Keratinocyte (primary cell): Measurements from ENCODE around the gene DPY19L1. TPM values are rescaled to one million over a fixed set of nuclear protein-coding genes. Genes with fewer than 3 reads are reported as not detected.
"Not testable (repeated sequence)": the region's sequence is repeated elsewhere in the genome, so short reads cannot be mapped to it uniquely, and the experiment has no call there.

Experiments used
- DNase-seq: peaks from one replicate; pipeline ENCODE4 v3.0.0-alpha.2; 2011; ENCODE audit warnings: low read depth, missing footprints, low spot score
- FAIRE-seq: peaks from 2 replicates; lab custom pipeline; 2011; peaks lifted over from hg19 to GRCh38; lab: Jason Lieb, UNC
- H2AFZ ChIP-seq: 2 replicates; pipeline ENCODE4 v1.6.0; 2012; ENCODE audit warnings: low read length, control low read depth, inconsistent platforms; ENCODE audit not compliant: control insufficient read depth
- H3K27ac ChIP-seq: 2 replicates; pipeline ENCODE4 v1.5.1; 2011; ENCODE audit warnings: low read length; ENCODE audit not compliant: control insufficient read depth, insufficient read depth
- H3K27me3 ChIP-seq: 3 replicates; pipeline ENCODE4 v1.6.0; 2011; ENCODE audit warnings: low read length; ENCODE audit not compliant: control insufficient read depth, insufficient read depth; ENCODE audit errors: extremely low read depth
- H3K36me3 ChIP-seq, 2 experiments: 2 replicates in 1 of 2; 3 replicates in 1 of 2; pipeline ENCODE4 v1.5.1; 2011; ENCODE audit warnings: low read length in 2 of 2, mild to moderate bottlenecking in 1 of 2; ENCODE audit not compliant: control insufficient read depth in 2 of 2, insufficient read depth in 2 of 2; ENCODE audit errors: extremely low read depth in 1 of 2
- H3K4me1 ChIP-seq: 3 replicates; pipeline ENCODE4 v1.5.1; 2011; ENCODE audit warnings: low read length; ENCODE audit not compliant: control insufficient read depth, insufficient read depth; ENCODE audit errors: extremely low read depth
- H3K4me2 ChIP-seq: 3 replicates; pipeline ENCODE4 v1.6.0; 2011; ENCODE audit warnings: low read depth, low read length; ENCODE audit not compliant: control insufficient read depth, insufficient read depth; ENCODE audit errors: extremely low read depth
- H3K4me3 ChIP-seq, 3 experiments: fragments of 200-600 bp in 1 of 3; sonication (generic) in 1 of 3; 2 replicates in 2 of 3; 3 replicates in 1 of 3; pipeline ENCODE4 v1.5.1; 2011 to 2016; ENCODE audit warnings: low read length in 3 of 3, mild to moderate bottlenecking in 3 of 3, control low read depth in 2 of 3, inconsistent platforms in 1 of 3, low read depth in 1 of 3, mixed read lengths in 1 of 3, mixed run types in 1 of 3, moderate library complexity in 1 of 3; ENCODE audit not compliant: control insufficient read depth in 2 of 3, insufficient read depth in 2 of 3; ENCODE audit errors: extremely low read depth in 1 of 3
- H3K79me2 ChIP-seq: 2 replicates; pipeline ENCODE4 v1.6.0; 2012; ENCODE audit warnings: low read length; ENCODE audit not compliant: control insufficient read depth, insufficient read depth
- H3K9ac ChIP-seq: 3 replicates; pipeline ENCODE4 v1.6.0; 2011; ENCODE audit warnings: low read length; ENCODE audit not compliant: control insufficient read depth, insufficient read depth; ENCODE audit errors: extremely low read depth
- H3K9me1 ChIP-seq: 3 replicates; pipeline ENCODE4 v1.6.0; 2011; ENCODE audit warnings: low read length; ENCODE audit not compliant: control insufficient read depth, insufficient read depth; ENCODE audit errors: extremely low read depth
- H3K9me3 ChIP-seq: 2 replicates; pipeline ENCODE4 v1.5.1; 2012; ENCODE audit warnings: low read depth, low read length; ENCODE audit not compliant: control insufficient read depth
- H4K20me1 ChIP-seq: 3 replicates; pipeline ENCODE4 v1.6.0; 2011; ENCODE audit warnings: low read length; ENCODE audit not compliant: control insufficient read depth, insufficient read depth; ENCODE audit errors: extremely low read depth
- CTCF ChIP-seq, 3 experiments: IDR thresholded peaks in 1 of 3; conservative IDR thresholded peaks in 1 of 3; optimal IDR thresholded peaks in 1 of 3; 2 replicates in 2 of 3; 3 replicates in 1 of 3; pipeline versions ENCODE3 to v1.5.1; 2011; ENCODE audit warnings: low read length in 3 of 3, mild to moderate bottlenecking in 3 of 3, moderate library complexity in 2 of 3, control low read depth in 1 of 3, inconsistent platforms in 1 of 3; ENCODE audit not compliant: insufficient read depth in 2 of 3; ENCODE audit errors: extremely low read depth in 1 of 3
- EZH2 ChIP-seq: IDR thresholded peaks from one replicate; pipeline ENCODE4 v1.6.1; 2012; ENCODE audit warnings: inconsistent platforms, mild to moderate bottlenecking, low read length, moderate library complexity
- dilution Hi-C: fragments of 300-500 bp; cut with MboI; formaldehyde crosslinking; loops from one replicate; pipeline ENCODE4 v1.7.0; 2020; ENCODE audit warnings: low sequenced_read_pairs; ENCODE audit not compliant: extremely low pct_ligation_motif_present
- polyA plus RNA-seq, 5 experiments: library from polyadenylated mRNA; depleted of rRNA in 3 of 5; stranded (reverse) in 3 of 5; stranded (forward) in 1 of 5; unstranded in 1 of 5; fragments of >200 nt; gene quantifications; 1 replicate in 1 of 5; 2 replicates in 3 of 5; 3 replicates in 1 of 5; pipeline versions ENCODE4 v1.2.1 to v1.2.3, GENCODE V29; 2011 to 2012; ENCODE audit warnings: missing spikeins in 2 of 5, low read depth in 1 of 5, low replicate concordance in 1 of 5

DPY19L1 gene
- polyA plus RNA-seq, 1 donor (not counting 4 experiments of a cell fraction or from before 2014, with no cell fraction given): 29.2 TPM

- Histone ChIP-seq H3K4me3 (no peak overlapping the region), H3K79me2 (no peaks in the 10 kb centered on the region), H3K4me1 (peaks cover 4% of the 10 kb centered on the region), H4K20me1 (no peaks in the 10 kb centered on the region), H3K27me3 (no peaks in the 10 kb centered on the region), H3K4me2 (no peak overlapping the region), H3K9me3 (peaks cover 3% of the 10 kb centered on the region), H3K36me3 (no peaks in the 10 kb centered on the region), H3K9me1 (no peaks in the 10 kb centered on the region), H3K9ac (no peak overlapping the region), H2AFZ (no peak overlapping the region), H3K27ac (no peak overlapping the region)
- dilution Hi-C loops: no loop called here
- TF ChIP-seq EZH2: no peak
- TF ChIP-seq CTCF (optimal IDR thresholded peaks at IDR 0.05 in 1 of 3, IDR thresholded peaks at IDR 0.05 in 1 of 3, conservative IDR thresholded peaks at IDR 0.05 in 1 of 3; ENCODE audit: extremely low read depth in 1 of 3, insufficient read depth in 2 of 3, low read length in 3 of 3): no peak
- no peak for FAIRE-seq
- DNase-seq: no peak
Observed at GRCh38 chr7:34886856-34887255, 150.4 kb downstream of the DPY19L1 start.

- H3K79me2 ChIP-seq, FAIRE-seq, dilution Hi-C loops, H3K9ac ChIP-seq, H3K4me2 ChIP-seq, H3K4me3 ChIP-seq, H3K36me3 ChIP-seq, H3K27me3 ChIP-seq, H3K27ac ChIP-seq, H2AFZ ChIP-seq, H3K9me3 ChIP-seq, H4K20me1 ChIP-seq, DNase-seq, H3K4me1 ChIP-seq, H3K9me1 ChIP-seq: not testable (repeated sequence)
Observed at GRCh38 chr7:34883855-34884254, 153.4 kb downstream of the DPY19L1 start.

- Histone ChIP-seq H3K4me2 (no peak overlapping the region), H3K9me1 (no peaks in the 10 kb centered on the region), H2AFZ (no peak overlapping the region), H3K9ac (no peak overlapping the region), H3K4me1 (no peaks in the 10 kb centered on the region), H3K79me2 (no peaks in the 10 kb centered on the region), H3K27ac (no peak overlapping the region), H3K36me3 (no peaks in the 10 kb centered on the region), H3K27me3 (no peaks in the 10 kb centered on the region), H3K4me3 (no peak overlapping the region), H4K20me1 (no peaks in the 10 kb centered on the region), H3K9me3 (peaks cover 3% of the 10 kb centered on the region)
- FAIRE-seq (no peak), DNase-seq (no peak)
- TF ChIP-seq CTCF (optimal IDR thresholded peaks at IDR 0.05 in 1 of 3, IDR thresholded peaks at IDR 0.05 in 1 of 3, conservative IDR thresholded peaks at IDR 0.05 in 1 of 3; ENCODE audit: extremely low read depth in 1 of 3, insufficient read depth in 2 of 3, low read length in 3 of 3) (no peak), EZH2 (no peak)
- dilution Hi-C loops: no loop called here
Observed at GRCh38 chr7:34879871-34880270, 157.4 kb downstream of the DPY19L1 start.

GRCh38 chr7:34878944-34879735 lies 158.1 kb downstream of the DPY19L1 start:
- H3K4me3 ChIP-seq, H3K36me3 ChIP-seq, H3K9me3 ChIP-seq, H2AFZ ChIP-seq, H3K4me1 ChIP-seq, H3K9me1 ChIP-seq, DNase-seq, FAIRE-seq, dilution Hi-C loops, H3K27ac ChIP-seq, H3K79me2 ChIP-seq, H3K4me2 ChIP-seq, H3K9ac ChIP-seq, H4K20me1 ChIP-seq, H3K27me3 ChIP-seq: not testable (repeated sequence)
